GM23248 (cell line): ENCODE results near the gene PSD. TPM values are rescaled to one million over a fixed set of nuclear protein-coding genes. Genes with fewer than 3 reads are reported as not detected.
A peak's percentile ranks its signal among the peaks of the same experiment; 100 is the strongest.

Experiments used
- DNase-seq: peaks from one replicate; pipeline ENCODE4 v3.0.0-alpha.2; 2015
- H2AFZ ChIP-seq: fragments of 200-600 bp; sonication (generic); 2 replicates; pipeline ENCODE4 v1.6.1; 2016; ENCODE audit warnings: antibody characterized with exemption
- H3F3A ChIP-seq: fragments of 200-600 bp; sonication (generic); 2 replicates; pipeline ENCODE4 v1.6.1; 2016; ENCODE audit warnings: mild to moderate bottlenecking, antibody characterized with exemption, mixed run types; ENCODE audit not compliant: insufficient read depth
- H3K27ac ChIP-seq: fragments of 200-600 bp; sonication (generic); 2 replicates; pipeline ENCODE4 v1.5.1; 2016; ENCODE audit warnings: mild to moderate bottlenecking
- H3K27me3 ChIP-seq: fragments of 200-600 bp; sonication (generic); replicated peaks from 2 replicates; pipeline ENCODE4 v1.6.1; 2016; ENCODE audit warnings: mild to moderate bottlenecking; ENCODE audit not compliant: insufficient read depth
- H3K36me3 ChIP-seq: fragments of 200-600 bp; sonication (generic); 2 replicates; pipeline ENCODE4 v1.6.1; 2016; ENCODE audit warnings: low read depth, mild to moderate bottlenecking
- H3K4me1 ChIP-seq: fragments of 200-600 bp; sonication (generic); 2 replicates; pipeline ENCODE4 v1.6.1; 2016; ENCODE audit warnings: mild to moderate bottlenecking; ENCODE audit not compliant: insufficient read depth
- H3K4me2 ChIP-seq: fragments of 200-600 bp; sonication (generic); one replicate; pipeline ENCODE4 v1.6.1; 2016; ENCODE audit warnings: mild to moderate bottlenecking; ENCODE audit not compliant: unreplicated experiment
- H3K4me3 ChIP-seq: fragments of 200-600 bp; sonication (generic); 2 replicates; pipeline ENCODE4 v1.5.1; 2016; ENCODE audit warnings: mild to moderate bottlenecking
- H3K79me2 ChIP-seq: fragments of 200-600 bp; sonication (generic); 2 replicates; pipeline ENCODE4 v1.6.1; 2016; ENCODE audit warnings: mild to moderate bottlenecking; ENCODE audit not compliant: insufficient read depth
- H3K9ac ChIP-seq: fragments of 200-600 bp; sonication (generic); 2 replicates; pipeline ENCODE4 v1.6.1; 2016; ENCODE audit warnings: mild to moderate bottlenecking
- H3K9me2 ChIP-seq: fragments of 200-600 bp; sonication (generic); 2 replicates; pipeline ENCODE4 v1.6.1; 2016; ENCODE audit warnings: mixed run types, mild to moderate bottlenecking, moderate library complexity; ENCODE audit not compliant: insufficient read depth
- H3K9me3 ChIP-seq: fragments of 200-600 bp; sonication (generic); one replicate; pipeline ENCODE4 v1.6.1; 2017; ENCODE audit warnings: low read depth
- H4K20me1 ChIP-seq: fragments of 200-600 bp; sonication (generic); 2 replicates; pipeline ENCODE4 v1.6.0; 2016; ENCODE audit not compliant: insufficient read depth
- EZH2 ChIP-seq: fragments of 200-600 bp; sonication (generic); IDR thresholded peaks from 2 replicates; pipeline ENCODE4 v1.6.1; 2018; ENCODE audit warnings: antibody characterized with exemption, mild to moderate bottlenecking; ENCODE audit not compliant: insufficient read depth, poor library complexity, severe bottlenecking
- EZH2phosphoT487 ChIP-seq: fragments of 200-600 bp; sonication (generic); IDR thresholded peaks from 2 replicates; pipeline ENCODE4 v1.6.1; 2018; ENCODE audit warnings: antibody characterized with exemption, moderate library complexity, mild to moderate bottlenecking, low read depth; ENCODE audit not compliant: insufficient read depth
- WGBS, 2 experiments: methylation state at CpG; one replicate each; pipeline ENCODE4 v1.1.6; 2015 to 2017; ENCODE audit warnings: low lambda C conversion rate in 2 of 2, low coverage in 1 of 2; ENCODE audit errors: missing lambda C conversion rate in 2 of 2; 5-methylcytosine and 5-hydroxymethylcytosine counted together
- in situ Hi-C: fragments of 300-500 bp; cut with MboI; formaldehyde crosslinking; loops from 2 replicates; pipeline ENCODE4 v1.15.0; 2020
- polyA plus RNA-seq: library from polyadenylated mRNA; unstranded; fragments of >200 nt; fragmentation: Nextera tagmentation; extraction: Ambion mirVana; gene quantifications from 2 replicates; pipeline ENCODE4 v1.2.1, GENCODE V29; 2016
- total RNA-seq: library from RNA; depleted of rRNA; stranded (reverse); fragments of >200 nt; shearing (Covaris generic); gene quantifications from 2 replicates; pipeline ENCODE4 v1.2.3, GENCODE V29; 2014

The PSD gene
- total and polyA plus RNA-seq, 2 experiments from 2014 or later = 1.8 to 11.3 TPM

- Histone ChIP-seq H3K79me2 (no peaks in the 10 kb centered on the region), H3K27ac (no peak overlapping the region), H3K9me3 (no peaks in the 10 kb centered on the region), H3K4me3 (no peak overlapping the region), H3K9ac (no peak overlapping the region), H3K4me1 (peaks cover 9% of the 10 kb centered on the region), H3F3A (peaks cover 7% of the 10 kb centered on the region; the same call in 1 of the 2 replicates), H3K9me2 (no peaks in the 10 kb centered on the region), H3K4me2 (no peak overlapping the region), H3K27me3 (peaks cover 10% of the 10 kb centered on the region; the same call in 1 of the 2 replicates), H3K36me3 (no peaks in the 10 kb centered on the region), H4K20me1 (no peaks in the 10 kb centered on the region), H2AFZ (no peak overlapping the region)
- no peak for DNase-seq
- WGBS, 2 experiments = 55 to 66% methylated on average over 8 of the region's 9 CpGs
- no peak for TF ChIP-seq EZH2
- no peak for TF ChIP-seq EZH2phosphoT487
- in situ Hi-C loops = no loop called here
Observed at GRCh38 chr10:102416283-102416682, 2.3 kb downstream of the PSD start.

GRCh38 chr10:102414749-102415148 lies 3.8 kb downstream of the PSD start:
- 9 to 22% methylated on average over 10 to 20 of the region's 20 CpGs for WGBS, 2 experiments
- Histone ChIP-seq H3K9me2 (no peaks in the 10 kb centered on the region), H3K4me3 (no peak overlapping the region), H4K20me1 (no peaks in the 10 kb centered on the region), H3K9me3 (no peaks in the 10 kb centered on the region), H3K9ac (no peak overlapping the region), H3K36me3 (no peaks in the 10 kb centered on the region), H3K27me3 (peaks cover 14% of the 10 kb centered on the region), H3K79me2 (no peaks in the 10 kb centered on the region), H3F3A (no peaks in the 10 kb centered on the region), H2AFZ (no peak overlapping the region), H3K4me1 (peaks cover 5% of the 10 kb centered on the region), H3K4me2 (no peak overlapping the region), H3K27ac (no peak overlapping the region)
- no peak for DNase-seq
- in situ Hi-C loops = no loop called here
- TF ChIP-seq EZH2phosphoT487 (no peak), EZH2 (no peak)

GRCh38 chr10:102413806-102414561 lies 4.6 kb downstream of the PSD start:
- Histone ChIP-seq H3K4me3 (no peak overlapping the region), H3K4me2 (no peak overlapping the region), H3K27ac (no peak overlapping the region), H2AFZ (no peak overlapping the region), H3K9me2 (no peaks in the 10 kb centered on the region), H3K4me1 (no peaks in the 10 kb centered on the region), H3K27me3 (peaks cover 16% of the 10 kb centered on the region), H3K9me3 (no peaks in the 10 kb centered on the region), H3K79me2 (no peaks in the 10 kb centered on the region), H4K20me1 (no peaks in the 10 kb centered on the region), H3F3A (no peaks in the 10 kb centered on the region), H3K36me3 (no peaks in the 10 kb centered on the region), H3K9ac (no peak overlapping the region)
- no peak for TF ChIP-seq EZH2
- in situ Hi-C loops = no loop called here
- DNase-seq = no peak
- WGBS, 2 experiments = 50 to 57% methylated on average over 9 to 16 of the region's 16 CpGs

GRCh38 chr10:102413053-102413705 lies 5.4 kb downstream of the PSD start:
- peak; percentile 41 for DNase-seq
- Histone ChIP-seq H2AFZ (no peak overlapping the region), H3K27me3 (peaks cover 16% of the 10 kb centered on the region), H3K4me3 (no peak overlapping the region), H3K4me1 (no peaks in the 10 kb centered on the region), H3K36me3 (no peaks in the 10 kb centered on the region), H3K9me3 (no peaks in the 10 kb centered on the region), H3F3A (no peaks in the 10 kb centered on the region), H3K9me2 (no peaks in the 10 kb centered on the region), H3K4me2 (no peak overlapping the region), H3K9ac (no peak overlapping the region), H3K27ac (no peak overlapping the region), H4K20me1 (no peaks in the 10 kb centered on the region), H3K79me2 (no peaks in the 10 kb centered on the region)
- in situ Hi-C loops = no loop called here
- TF ChIP-seq EZH2phosphoT487 (no peak), EZH2 (no peak)
- WGBS, 2 experiments = 3% methylated on average over 5 of the region's 5 CpGs
